Tibial nerve (tissue), 4 donors: ENCODE results near the gene DMD. TPM values are rescaled to one million over a fixed set of nuclear protein-coding genes. Genes with fewer than 3 reads are reported as not detected.

Source experiments
- DNase-seq, 2 donors: peaks; one replicate each; pipeline ENCODE4 v3.0.0-alpha.2; 2019; ENCODE audit warnings: low spot score in 2 of 2
- H3K27ac ChIP-seq, 4 donors: fragments of 200-600 bp; sonication (generic) in 3 of 4; one replicate each; pipeline ENCODE4 v1.5.1; 2017 to 2019; ENCODE audit warnings: mild to moderate bottlenecking in 1 of 4
- H3K27me3 ChIP-seq, 2 donors: fragments of 200-600 bp; sonication (generic) in 1 of 2; one replicate each; pipeline versions ENCODE4 v1.5.1 to v1.6.0; 2017 to 2019
- H3K36me3 ChIP-seq, 3 donors: fragments of 200-600 bp; sonication (generic); one replicate each; pipeline ENCODE4 v1.5.1; 2018 to 2019
- H3K4me1 ChIP-seq, 4 donors: fragments of 200-600 bp; sonication (generic) in 3 of 4; one replicate each; pipeline ENCODE4 v1.5.1; 2017 to 2019
- H3K4me3 ChIP-seq, 4 donors: fragments of 200-600 bp; sonication (generic) in 3 of 4; one replicate each; pipeline ENCODE4 v1.5.1; 2017 to 2019; ENCODE audit warnings: mild to moderate bottlenecking in 1 of 4, moderate library complexity in 1 of 4
- H3K9me3 ChIP-seq, 4 donors: fragments of 200-600 bp; sonication (generic) in 3 of 4; one replicate each; pipeline ENCODE4 v1.5.1; 2017 to 2019
- EP300 ChIP-seq, 2 donors: sonication (generic); formaldehyde crosslinking; IDR thresholded peaks; one replicate each; pipeline ENCODE4 v1.6.1; 2017; ENCODE audit warnings: antibody characterized with exemption in 2 of 2, mild to moderate bottlenecking in 1 of 2
- POLR2A ChIP-seq, 2 donors: fragments of 450-650 bp; IDR thresholded peaks; one replicate each; pipeline ENCODE4 v1.6.1; 2017; ENCODE audit warnings: antibody characterized with exemption in 2 of 2, mild to moderate bottlenecking in 2 of 2, moderate library complexity in 2 of 2
- WGBS, 2 donors: methylation state at CpG; one replicate each; pipeline ENCODE4 v1.1.5; 2018; 5-methylcytosine and 5-hydroxymethylcytosine counted together
- total RNA-seq, 4 donors: library from RNA; depleted of rRNA; stranded (reverse); fragments of >200 nt; gene quantifications; one replicate each; pipeline ENCODE4 v1.1.0, GENCODE V29; 2016
- TF ChIP-seq, protein P1 (sequence below), 5 experiments: fragments of 200-600 bp in 3 of 5; fragments of 450-650 bp in 2 of 5; sonication (generic) in 3 of 5; IDR thresholded peaks; one replicate each; pipeline ENCODE4 v1.5.1; 2016 to 2019; ENCODE audit warnings: antibody characterized with exemption in 5 of 5, mild to moderate bottlenecking in 3 of 5, moderate library complexity in 2 of 5

Gene DMD
- total RNA-seq, 4 donors from 2014 or later = 156 to 345 (median 245) TPM

DNA sequence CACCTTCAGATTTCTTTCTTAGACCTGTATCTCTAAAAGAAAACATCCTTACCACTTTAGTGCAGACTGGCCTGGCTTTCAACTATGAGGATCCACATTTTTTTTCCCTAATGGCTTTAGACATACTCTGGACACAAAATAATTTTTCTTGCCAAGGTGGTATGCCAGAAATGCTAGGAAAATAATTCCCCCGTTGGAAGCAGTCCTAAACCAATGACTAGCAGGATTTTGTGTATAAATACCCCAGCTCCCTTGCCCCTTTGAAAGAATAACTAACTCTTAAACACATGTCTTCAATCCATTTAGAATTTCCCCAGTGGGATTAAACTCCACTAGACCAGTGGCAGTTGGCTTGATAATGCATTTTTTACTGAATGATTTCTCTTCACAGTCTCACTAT, 1639.0 kb downstream of the DMD start:
- DNase-seq = no peak
- TF ChIP-seq POLR2A (IDR thresholded peaks at IDR 0.05) = no peak
- no peak for TF ChIP-seq EP300 (IDR thresholded peaks at IDR 0.05)
- TF ChIP-seq, protein P1, sequence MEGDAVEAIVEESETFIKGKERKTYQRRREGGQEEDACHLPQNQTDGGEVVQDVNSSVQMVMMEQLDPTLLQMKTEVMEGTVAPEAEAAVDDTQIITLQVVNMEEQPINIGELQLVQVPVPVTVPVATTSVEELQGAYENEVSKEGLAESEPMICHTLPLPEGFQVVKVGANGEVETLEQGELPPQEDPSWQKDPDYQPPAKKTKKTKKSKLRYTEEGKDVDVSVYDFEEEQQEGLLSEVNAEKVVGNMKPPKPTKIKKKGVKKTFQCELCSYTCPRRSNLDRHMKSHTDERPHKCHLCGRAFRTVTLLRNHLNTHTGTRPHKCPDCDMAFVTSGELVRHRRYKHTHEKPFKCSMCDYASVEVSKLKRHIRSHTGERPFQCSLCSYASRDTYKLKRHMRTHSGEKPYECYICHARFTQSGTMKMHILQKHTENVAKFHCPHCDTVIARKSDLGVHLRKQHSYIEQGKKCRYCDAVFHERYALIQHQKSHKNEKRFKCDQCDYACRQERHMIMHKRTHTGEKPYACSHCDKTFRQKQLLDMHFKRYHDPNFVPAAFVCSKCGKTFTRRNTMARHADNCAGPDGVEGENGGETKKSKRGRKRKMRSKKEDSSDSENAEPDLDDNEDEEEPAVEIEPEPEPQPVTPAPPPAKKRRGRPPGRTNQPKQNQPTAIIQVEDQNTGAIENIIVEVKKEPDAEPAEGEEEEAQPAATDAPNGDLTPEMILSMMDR (IDR thresholded peaks at IDR 0.05) = no peak
- no peaks in the 10 kb centered on the region for H3K4me1 ChIP-seq
- no peaks in the 10 kb centered on the region for H3K27me3 ChIP-seq
- H3K9me3 ChIP-seq = no peaks in the 10 kb centered on the region
- 22 to 41% methylated on average over 1 of the region's 1 CpG for WGBS, 2 donors
- H3K36me3 ChIP-seq = no peaks in the 10 kb centered on the region
- H3K4me3 ChIP-seq = no peak overlapping the region
- no peak overlapping the region for H3K27ac ChIP-seq

DNA sequence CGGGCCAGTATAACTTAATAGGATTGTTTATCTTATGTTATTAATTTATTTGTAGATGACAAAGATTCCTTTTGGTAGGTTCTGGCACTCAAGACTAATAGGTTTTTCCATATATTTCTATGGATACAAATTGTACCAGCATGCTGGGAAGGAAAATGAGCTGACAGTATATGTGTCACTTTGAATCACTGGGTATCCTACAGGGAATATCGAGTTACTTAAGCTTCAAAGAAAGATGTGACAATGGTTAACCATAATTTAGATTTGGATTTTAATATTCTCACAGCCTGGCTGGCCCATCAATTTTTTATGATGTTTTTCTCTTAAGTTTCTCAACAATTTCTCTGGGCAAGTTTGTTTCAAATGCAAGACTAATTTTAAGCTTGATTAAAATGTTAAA, 1640.7 kb downstream of the DMD start:
- no peak for DNase-seq
- 86 to 93% methylated on average over 2 of the region's 2 CpGs for whole genome bisulfite sequencing, 2 donors
- Histone ChIP-seq H3K36me3 (no peaks in the 10 kb centered on the region), H3K4me1 (no peaks in the 10 kb centered on the region), H3K27me3 (no peaks in the 10 kb centered on the region), H3K4me3 (no peak overlapping the region), H3K27ac (no peak overlapping the region), H3K9me3 (no peaks in the 10 kb centered on the region)
- TF ChIP-seq, protein P1 (IDR thresholded peaks at IDR 0.05) = no peak
- TF ChIP-seq POLR2A (IDR thresholded peaks at IDR 0.05) (no peak), EP300 (IDR thresholded peaks at IDR 0.05) (no peak)

GRCh38 chrX:31563792-31564191, 1647.6 kb downstream of the DMD start:
- no peak for DNase-seq
- WGBS, 2 donors = 52 to 68% methylated on average over 3 of the region's 3 CpGs
- H3K4me1 ChIP-seq = no peaks in the 10 kb centered on the region
- H3K27me3 ChIP-seq = no peaks in the 10 kb centered on the region
- no peak for TF ChIP-seq POLR2A (IDR thresholded peaks at IDR 0.05)
- TF ChIP-seq EP300 (IDR thresholded peaks at IDR 0.05) = no peak
- TF ChIP-seq, protein P1 (IDR thresholded peaks at IDR 0.05) = no peak
- H3K36me3 ChIP-seq = no peaks in the 10 kb centered on the region
- H3K4me3 ChIP-seq = no peak overlapping the region
- no peak overlapping the region for H3K27ac ChIP-seq
- no peaks in the 10 kb centered on the region for H3K9me3 ChIP-seq

- DNase-seq = no peak
- Histone ChIP-seq H3K36me3 (no peaks in the 10 kb centered on the region), H3K4me1 (no peaks in the 10 kb centered on the region), H3K9me3 (no peaks in the 10 kb centered on the region), H3K4me3 (no peak overlapping the region), H3K27ac (no peak overlapping the region), H3K27me3 (no peaks in the 10 kb centered on the region)
- TF ChIP-seq, protein P1 (IDR thresholded peaks at IDR 0.05) = no peak
- TF ChIP-seq EP300 (IDR thresholded peaks at IDR 0.05) (no peak), POLR2A (IDR thresholded peaks at IDR 0.05) (no peak)
- 95 to 98% methylated on average over 3 of the region's 3 CpGs for WGBS, 2 donors
Observed at GRCh38 chrX:31555506-31555905, 1655.8 kb downstream of the DMD start.

DNA sequence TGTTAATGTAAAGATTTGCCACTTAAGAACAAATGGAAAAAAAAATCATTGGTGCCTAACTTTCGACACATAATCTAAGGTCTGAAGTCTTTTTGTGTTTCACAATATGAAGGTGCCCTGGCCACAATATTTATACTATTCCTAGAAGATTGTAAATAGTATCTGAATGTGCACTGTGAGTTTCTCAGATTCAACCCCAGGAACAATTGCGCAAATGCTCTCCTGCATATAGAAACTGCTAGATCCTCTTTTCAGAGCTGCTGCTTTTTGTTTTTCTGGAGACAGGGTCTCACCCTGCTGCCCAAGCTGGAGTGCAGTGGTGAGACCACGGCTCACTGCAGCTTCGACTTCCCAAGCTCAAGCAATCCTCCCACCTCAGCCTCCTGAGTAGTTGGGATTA, 1659.4 kb downstream of the DMD start:
- Histone ChIP-seq H3K27me3 (no peaks in the 10 kb centered on the region), H3K36me3 (no peaks in the 10 kb centered on the region), H3K27ac (no peak overlapping the region), H3K9me3 (no peaks in the 10 kb centered on the region), H3K4me3 (no peak overlapping the region), H3K4me1 (no peaks in the 10 kb centered on the region)
- TF ChIP-seq EP300 (IDR thresholded peaks at IDR 0.05) (no peak), POLR2A (IDR thresholded peaks at IDR 0.05) (no peak)
- TF ChIP-seq, protein P1 (IDR thresholded peaks at IDR 0.05) = no peak
- no peak for DNase-seq
- WGBS, 2 donors = 82 to 95% methylated on average over 4 of the region's 4 CpGs
